ENCODE data around the gene CLDN5. TPM values are rescaled to one million over a fixed set of nuclear protein-coding genes. Genes with fewer than 3 reads are reported as not detected.

Gene CLDN5
- total RNA-seq, 1 experiment from 2014 or later, result not detected

DNA sequence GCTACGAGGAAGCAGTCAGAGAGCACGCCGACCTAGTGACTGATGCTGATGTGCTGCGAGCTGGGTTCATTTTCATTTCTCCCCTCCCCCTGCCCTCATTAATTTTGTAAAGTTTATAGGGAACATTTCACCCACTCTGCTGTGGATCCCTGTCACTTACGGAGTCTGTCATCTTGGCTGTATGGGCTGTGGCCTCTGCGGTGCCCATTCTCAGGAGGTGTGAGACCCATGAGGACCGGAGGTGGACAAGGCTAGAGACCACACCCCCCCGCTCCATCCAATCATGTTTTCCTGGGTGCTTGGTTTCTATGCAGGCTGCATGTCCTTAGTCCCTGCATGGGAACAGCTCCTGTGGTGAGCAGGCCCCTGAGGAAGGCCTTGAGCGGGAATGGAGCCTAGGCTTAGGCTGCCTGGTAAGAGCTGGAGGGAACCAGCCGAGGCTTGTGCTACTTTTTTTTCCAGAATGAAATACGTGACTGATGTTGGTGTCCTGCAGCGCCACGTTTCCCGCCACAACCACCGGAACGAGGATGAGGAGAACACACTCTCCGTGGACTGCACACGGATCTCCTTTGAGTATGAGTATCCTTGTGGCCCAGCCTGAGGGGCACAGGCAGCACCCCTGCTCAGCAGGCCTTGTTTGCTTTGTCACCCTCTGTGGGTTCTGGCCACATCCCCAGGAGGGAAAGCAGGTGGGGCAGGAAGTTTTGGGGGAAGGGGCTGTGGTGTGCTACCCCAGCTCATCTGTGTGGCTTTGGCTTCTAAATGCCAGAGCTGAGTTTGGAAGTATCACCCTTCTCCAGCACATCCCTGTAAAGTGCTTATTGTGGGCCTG lies 19.1 kb downstream of the CLDN5 start:
- no peaks in the 10 kb centered on the region for H3K9me3 ChIP-seq
- H3K4me3 ChIP-seq (ENCODE audit: low read depth, low read length), result no peak overlapping the region
- no peaks in the 10 kb centered on the region for H3K9me3 Mint-ChIP-seq (ENCODE audit: unreplicated experiment)
- H3K4me1 ChIP-seq, result no peaks in the 10 kb centered on the region
- BruUV-seq (replicated peaks), result no TSS peak
- intact Hi-C loops (cut with micrococcal nuclease; ENCODE audit: unreplicated experiment), result no loop called here
- no peaks in the 10 kb centered on the region for H3K4me1 Mint-ChIP-seq (ENCODE audit: low read depth, unreplicated experiment)
- TF ChIP-seq, protein P1, sequence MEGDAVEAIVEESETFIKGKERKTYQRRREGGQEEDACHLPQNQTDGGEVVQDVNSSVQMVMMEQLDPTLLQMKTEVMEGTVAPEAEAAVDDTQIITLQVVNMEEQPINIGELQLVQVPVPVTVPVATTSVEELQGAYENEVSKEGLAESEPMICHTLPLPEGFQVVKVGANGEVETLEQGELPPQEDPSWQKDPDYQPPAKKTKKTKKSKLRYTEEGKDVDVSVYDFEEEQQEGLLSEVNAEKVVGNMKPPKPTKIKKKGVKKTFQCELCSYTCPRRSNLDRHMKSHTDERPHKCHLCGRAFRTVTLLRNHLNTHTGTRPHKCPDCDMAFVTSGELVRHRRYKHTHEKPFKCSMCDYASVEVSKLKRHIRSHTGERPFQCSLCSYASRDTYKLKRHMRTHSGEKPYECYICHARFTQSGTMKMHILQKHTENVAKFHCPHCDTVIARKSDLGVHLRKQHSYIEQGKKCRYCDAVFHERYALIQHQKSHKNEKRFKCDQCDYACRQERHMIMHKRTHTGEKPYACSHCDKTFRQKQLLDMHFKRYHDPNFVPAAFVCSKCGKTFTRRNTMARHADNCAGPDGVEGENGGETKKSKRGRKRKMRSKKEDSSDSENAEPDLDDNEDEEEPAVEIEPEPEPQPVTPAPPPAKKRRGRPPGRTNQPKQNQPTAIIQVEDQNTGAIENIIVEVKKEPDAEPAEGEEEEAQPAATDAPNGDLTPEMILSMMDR (IDR thresholded peaks at IDR 0.05; ENCODE audit: insufficient read depth in 1 of 2, low read depth in 1 of 2, low read length in 1 of 2, severe bottlenecking in 1 of 2, unreplicated experiment in 1 of 2), result no peak
- CTCF ChIA-PET, result interaction anchor here (0.6 kb wide), 1 partner anchor 192 kb away, joined by 4 read pairs; no protein-coding TSS in a partner anchor
- POLR2A ChIA-PET, result interaction anchor here (0.8 kb wide), 1 partner anchor 25 kb away, joined by 7 read pairs; the partner anchor contains the start of gene CDC45
- no peak overlapping the region for H3K27ac Mint-ChIP-seq (ENCODE audit: unreplicated experiment)
- no peaks in the 10 kb centered on the region for H3K27me3 Mint-ChIP-seq (ENCODE audit: insufficient read depth, unreplicated experiment)
- H3K36me3 ChIP-seq (ENCODE audit: control insufficient read depth, insufficient read depth, low read length), result no peaks in the 10 kb centered on the region
- no peak overlapping the region for H3K4me3 Mint-ChIP-seq (ENCODE audit: unreplicated experiment)
- no peaks in the 10 kb centered on the region for H3K27me3 ChIP-seq (replicated peaks; ENCODE audit: control insufficient read depth, insufficient read depth, low read length)
- DNase-seq, result no peak
- H3K36me3 Mint-ChIP-seq (ENCODE audit: insufficient read depth, unreplicated experiment), result peaks cover 23% of the 10 kb centered on the region

GRCh38 chr22:19503869-19504268 lies 20.3 kb downstream of the CLDN5 start:
- peaks cover 23% of the 10 kb centered on the region for H3K36me3 Mint-ChIP-seq (ENCODE audit: insufficient read depth, unreplicated experiment)
- Histone ChIP-seq H3K27me3 (replicated peaks; ENCODE audit: control insufficient read depth, insufficient read depth, low read length) (no peaks in the 10 kb centered on the region), H3K4me3 (ENCODE audit: low read depth, low read length) (no peak overlapping the region), H3K4me1 (no peaks in the 10 kb centered on the region), H3K36me3 (ENCODE audit: control insufficient read depth, insufficient read depth, low read length) (no peaks in the 10 kb centered on the region), H3K9me3 (no peaks in the 10 kb centered on the region)
- TF ChIP-seq, protein P1 (IDR thresholded peaks at IDR 0.05; ENCODE audit: insufficient read depth in 1 of 2, low read depth in 1 of 2, low read length in 1 of 2, severe bottlenecking in 1 of 2, unreplicated experiment in 1 of 2), result peak in 1 of 2 experiments; percentile 20
- no peaks in the 10 kb centered on the region for H3K27me3 Mint-ChIP-seq (ENCODE audit: insufficient read depth, unreplicated experiment)
- BruUV-seq (replicated peaks), result no TSS peak
- ChIA-PET POLR2A (no interaction called here), CTCF (no interaction called here)
- intact Hi-C loops (cut with micrococcal nuclease; ENCODE audit: unreplicated experiment), result no loop called here
- H3K4me3 Mint-ChIP-seq (ENCODE audit: unreplicated experiment), result no peak overlapping the region
- no peaks in the 10 kb centered on the region for H3K4me1 Mint-ChIP-seq (ENCODE audit: low read depth, unreplicated experiment)
- no peaks in the 10 kb centered on the region for H3K9me3 Mint-ChIP-seq (ENCODE audit: unreplicated experiment)
- peak in 1 of 2 experiments; percentile 41 for DNase-seq
- no peak overlapping the region for H3K27ac Mint-ChIP-seq (ENCODE audit: unreplicated experiment)

- H3K4me1 Mint-ChIP-seq (ENCODE audit: low read depth, unreplicated experiment), result no peaks in the 10 kb centered on the region
Observed at GRCh38 chr22:19503367-19503766, 20.8 kb downstream of the CLDN5 start.

More at GRCh38 chr22:19503367-19503766, 20.8 kb downstream of the CLDN5 start:
- intact Hi-C loops (cut with micrococcal nuclease; ENCODE audit: unreplicated experiment), result no loop called here
- Mint-ChIP-seq H3K27me3 (ENCODE audit: insufficient read depth, unreplicated experiment) (no peaks in the 10 kb centered on the region), H3K27ac (ENCODE audit: unreplicated experiment) (no peak overlapping the region), H3K4me3 (ENCODE audit: unreplicated experiment) (no peak overlapping the region), H3K9me3 (ENCODE audit: unreplicated experiment) (no peaks in the 10 kb centered on the region), H3K36me3 (ENCODE audit: insufficient read depth, unreplicated experiment) (peaks cover 23% of the 10 kb centered on the region)
- no peak overlapping the region for H3K4me3 ChIP-seq (ENCODE audit: low read depth, low read length)
- no peaks in the 10 kb centered on the region for H3K9me3 ChIP-seq
- no TSS peak for BruUV-seq (replicated peaks)
- DNase-seq, result no peak
- ChIA-PET CTCF (interaction anchor here (1.2 kb wide), 1 partner anchor 127 kb away, joined by 6 read pairs; no protein-coding TSS in a partner anchor), POLR2A (no interaction called here)
- TF ChIP-seq, protein P1 (IDR thresholded peaks at IDR 0.05; ENCODE audit: insufficient read depth in 1 of 2, low read depth in 1 of 2, low read length in 1 of 2, severe bottlenecking in 1 of 2, unreplicated experiment in 1 of 2), result no peak
- H3K27me3 ChIP-seq (replicated peaks; ENCODE audit: control insufficient read depth, insufficient read depth, low read length), result no peaks in the 10 kb centered on the region
- H3K36me3 ChIP-seq (ENCODE audit: control insufficient read depth, insufficient read depth, low read length), result no peaks in the 10 kb centered on the region
- H3K4me1 ChIP-seq, result no peaks in the 10 kb centered on the region

Measured in Caco-2 (cell line).